ENCODE results near the gene PDGFRB. TPM values are rescaled to one million over a fixed set of nuclear protein-coding genes. Genes with fewer than 3 reads are reported as not detected.

Gene PDGFRB
- total RNA-seq, 1 experiment from 2014 or later = 1.8 TPM

- no TSS peak for BruUV-seq (replicated peaks)
- no peaks in the 10 kb centered on the region for H3K36me3 ChIP-seq (ENCODE audit: control insufficient read depth, insufficient read depth, low read length)
- CTCF ChIA-PET = no interaction called here
- in situ Hi-C loops (cut with HindIII; ENCODE audit: low pct_unique_long_range_greater_than_20kb, low sequenced_read_pairs) = no loop called here
- POLR2A ChIA-PET = no interaction called here
- ATAC-seq = no peak
- H3K9me3 ChIP-seq (ENCODE audit: control insufficient read depth, insufficient read depth, low read depth, low read length) = no peaks in the 10 kb centered on the region
- no peak for DNase-seq (ENCODE audit: low read depth, low spot score)
- no peak for TF ChIP-seq POLR2AphosphoS5 (IDR thresholded peaks at IDR 0.05; ENCODE audit: low read depth, low read length)
- TF ChIP-seq, protein P1, sequence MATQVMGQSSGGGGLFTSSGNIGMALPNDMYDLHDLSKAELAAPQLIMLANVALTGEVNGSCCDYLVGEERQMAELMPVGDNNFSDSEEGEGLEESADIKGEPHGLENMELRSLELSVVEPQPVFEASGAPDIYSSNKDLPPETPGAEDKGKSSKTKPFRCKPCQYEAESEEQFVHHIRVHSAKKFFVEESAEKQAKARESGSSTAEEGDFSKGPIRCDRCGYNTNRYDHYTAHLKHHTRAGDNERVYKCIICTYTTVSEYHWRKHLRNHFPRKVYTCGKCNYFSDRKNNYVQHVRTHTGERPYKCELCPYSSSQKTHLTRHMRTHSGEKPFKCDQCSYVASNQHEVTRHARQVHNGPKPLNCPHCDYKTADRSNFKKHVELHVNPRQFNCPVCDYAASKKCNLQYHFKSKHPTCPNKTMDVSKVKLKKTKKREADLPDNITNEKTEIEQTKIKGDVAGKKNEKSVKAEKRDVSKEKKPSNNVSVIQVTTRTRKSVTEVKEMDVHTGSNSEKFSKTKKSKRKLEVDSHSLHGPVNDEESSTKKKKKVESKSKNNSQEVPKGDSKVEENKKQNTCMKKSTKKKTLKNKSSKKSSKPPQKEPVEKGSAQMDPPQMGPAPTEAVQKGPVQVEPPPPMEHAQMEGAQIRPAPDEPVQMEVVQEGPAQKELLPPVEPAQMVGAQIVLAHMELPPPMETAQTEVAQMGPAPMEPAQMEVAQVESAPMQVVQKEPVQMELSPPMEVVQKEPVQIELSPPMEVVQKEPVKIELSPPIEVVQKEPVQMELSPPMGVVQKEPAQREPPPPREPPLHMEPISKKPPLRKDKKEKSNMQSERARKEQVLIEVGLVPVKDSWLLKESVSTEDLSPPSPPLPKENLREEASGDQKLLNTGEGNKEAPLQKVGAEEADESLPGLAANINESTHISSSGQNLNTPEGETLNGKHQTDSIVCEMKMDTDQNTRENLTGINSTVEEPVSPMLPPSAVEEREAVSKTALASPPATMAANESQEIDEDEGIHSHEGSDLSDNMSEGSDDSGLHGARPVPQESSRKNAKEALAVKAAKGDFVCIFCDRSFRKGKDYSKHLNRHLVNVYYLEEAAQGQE (IDR thresholded peaks at IDR 0.05; ENCODE audit: insufficient read depth in 1 of 2, low read depth in 2 of 2, low read length in 1 of 2) = no peak
- no peak for TF ChIP-seq TCF7L2 (IDR thresholded peaks at IDR 0.05; ENCODE audit: low read depth, low read length)
- TF ChIP-seq, protein P2, sequence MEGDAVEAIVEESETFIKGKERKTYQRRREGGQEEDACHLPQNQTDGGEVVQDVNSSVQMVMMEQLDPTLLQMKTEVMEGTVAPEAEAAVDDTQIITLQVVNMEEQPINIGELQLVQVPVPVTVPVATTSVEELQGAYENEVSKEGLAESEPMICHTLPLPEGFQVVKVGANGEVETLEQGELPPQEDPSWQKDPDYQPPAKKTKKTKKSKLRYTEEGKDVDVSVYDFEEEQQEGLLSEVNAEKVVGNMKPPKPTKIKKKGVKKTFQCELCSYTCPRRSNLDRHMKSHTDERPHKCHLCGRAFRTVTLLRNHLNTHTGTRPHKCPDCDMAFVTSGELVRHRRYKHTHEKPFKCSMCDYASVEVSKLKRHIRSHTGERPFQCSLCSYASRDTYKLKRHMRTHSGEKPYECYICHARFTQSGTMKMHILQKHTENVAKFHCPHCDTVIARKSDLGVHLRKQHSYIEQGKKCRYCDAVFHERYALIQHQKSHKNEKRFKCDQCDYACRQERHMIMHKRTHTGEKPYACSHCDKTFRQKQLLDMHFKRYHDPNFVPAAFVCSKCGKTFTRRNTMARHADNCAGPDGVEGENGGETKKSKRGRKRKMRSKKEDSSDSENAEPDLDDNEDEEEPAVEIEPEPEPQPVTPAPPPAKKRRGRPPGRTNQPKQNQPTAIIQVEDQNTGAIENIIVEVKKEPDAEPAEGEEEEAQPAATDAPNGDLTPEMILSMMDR (IDR thresholded peaks at IDR 0.05) = no peak
- TF ChIP-seq SIN3A (IDR thresholded peaks at IDR 0.05; ENCODE audit: borderline replicate concordance, insufficient read depth, low read depth, low read length) = no peak
- peaks cover 7% of the 10 kb centered on the region for H3K4me1 ChIP-seq (ENCODE audit: control insufficient read depth, insufficient read depth, low read length)
- no peak overlapping the region for H3K4me3 ChIP-seq (ENCODE audit: low read depth in 2 of 2, low read length in 2 of 2)
- H3K27ac ChIP-seq (ENCODE audit: low read length) = no peak overlapping the region
- no peaks in the 10 kb centered on the region for H3K27me3 ChIP-seq (ENCODE audit: control insufficient read depth, insufficient read depth, low read length)
- intact Hi-C loops (cut with micrococcal nuclease; ENCODE audit: unreplicated experiment) = no loop called here
Observed at GRCh38 chr5:150147670-150148069, 8.0 kb downstream of the PDGFRB start.

DNA sequence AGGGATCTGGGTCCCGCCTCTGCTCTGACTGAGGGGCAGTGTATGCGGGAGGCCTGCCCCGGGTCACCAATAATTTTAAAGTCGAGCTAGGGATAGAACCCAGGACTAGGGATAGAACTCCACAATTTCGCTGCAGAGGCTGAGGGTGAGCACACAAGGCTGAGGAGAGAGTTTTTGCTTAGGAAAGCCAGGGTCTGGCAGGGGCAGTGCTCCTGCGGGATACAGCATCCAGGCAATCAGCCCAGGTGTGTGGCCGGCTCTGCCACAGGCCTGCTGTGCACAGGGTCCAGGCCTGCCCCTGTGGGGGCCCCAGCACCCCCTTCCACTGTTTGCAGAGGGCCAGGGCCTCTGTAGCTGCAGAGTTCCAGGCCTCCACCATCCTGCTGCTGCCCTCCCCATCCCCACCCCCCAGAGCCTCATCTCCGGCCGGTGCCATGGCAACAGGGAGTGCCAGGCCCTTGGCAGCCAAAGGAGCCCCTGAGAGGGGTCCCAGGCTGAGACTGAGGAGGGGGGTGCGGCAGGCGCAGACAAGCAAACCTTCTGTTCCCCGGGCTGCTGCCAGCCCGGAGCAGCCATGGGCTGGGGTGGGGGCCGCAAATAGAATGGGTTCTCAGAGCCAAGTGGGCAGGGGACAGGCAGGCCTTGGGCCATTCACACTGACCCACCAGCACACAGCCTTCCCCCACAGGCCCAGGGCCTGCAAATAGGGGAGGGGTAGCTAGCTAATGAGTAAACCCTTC, 8.6 kb downstream of the PDGFRB start:
- intact Hi-C loops (cut with micrococcal nuclease; ENCODE audit: unreplicated experiment) (no loop called here), in situ Hi-C loops (cut with HindIII; ENCODE audit: low pct_unique_long_range_greater_than_20kb, low sequenced_read_pairs) (no loop called here)
- TF ChIP-seq, protein P2 (IDR thresholded peaks at IDR 0.05) = no peak
- no peak for TF ChIP-seq SIN3A (IDR thresholded peaks at IDR 0.05; ENCODE audit: borderline replicate concordance, insufficient read depth, low read depth, low read length)
- no peak for TF ChIP-seq POLR2AphosphoS5 (IDR thresholded peaks at IDR 0.05; ENCODE audit: low read depth, low read length)
- TF ChIP-seq, protein P1 (IDR thresholded peaks at IDR 0.05; ENCODE audit: insufficient read depth in 1 of 2, low read depth in 2 of 2, low read length in 1 of 2) = no peak
- no peak for TF ChIP-seq TCF7L2 (IDR thresholded peaks at IDR 0.05; ENCODE audit: low read depth, low read length)
- ATAC-seq = no peak
- ChIA-PET POLR2A (no interaction called here), CTCF (no interaction called here)
- H3K27me3 ChIP-seq (ENCODE audit: control insufficient read depth, insufficient read depth, low read length) = no peaks in the 10 kb centered on the region
- no TSS peak for BruUV-seq (replicated peaks)
- no peak overlapping the region for H3K27ac ChIP-seq (ENCODE audit: low read length)
- peaks cover 9% of the 10 kb centered on the region for H3K4me1 ChIP-seq (ENCODE audit: control insufficient read depth, insufficient read depth, low read length)
- H3K9me3 ChIP-seq (ENCODE audit: control insufficient read depth, insufficient read depth, low read depth, low read length) = no peaks in the 10 kb centered on the region
- H3K36me3 ChIP-seq (ENCODE audit: control insufficient read depth, insufficient read depth, low read length) = no peaks in the 10 kb centered on the region
- H3K4me3 ChIP-seq (ENCODE audit: low read depth in 2 of 2, low read length in 2 of 2) = no peak overlapping the region
- DNase-seq (ENCODE audit: low read depth, low spot score) = no peak
